Measurements from ENCODE around the gene ABI1. TPM values are rescaled to one million over a fixed set of nuclear protein-coding genes. Genes with fewer than 3 reads are reported as not detected.
"Not testable (repeated sequence)": the region's sequence is repeated elsewhere in the genome, so short reads cannot be mapped to it uniquely, and the experiment has no call there.

ABI1 gene
- total RNA-seq: 23.9 TPM
- long read RNA-seq, transcript ABI1-207 (12 exons, 3,576 nt): minor isoform, 6 of 27 reads
- long read RNA-seq, transcript ABI1-206 (11 exons, 1,446 nt): major isoform, 8 of 27 reads
- long read RNA-seq, partial matches to known transcripts: 2 of 27 reads
- long read RNA-seq, other reads (novel, unspliced or antisense): 5 of 27 reads

- ATAC-seq (ENCODE audit: poor library complexity): peak; percentile 98
- peak; percentile 98 for DNase-seq
Observed at GRCh38 chr10:26860443-26861204, at the start of gene ABI1. Gene ABI1, minus strand, starts transcription at chr10:26860958. Its CDS starts 95 bp downstream, at chr10:26860863.

DNA sequence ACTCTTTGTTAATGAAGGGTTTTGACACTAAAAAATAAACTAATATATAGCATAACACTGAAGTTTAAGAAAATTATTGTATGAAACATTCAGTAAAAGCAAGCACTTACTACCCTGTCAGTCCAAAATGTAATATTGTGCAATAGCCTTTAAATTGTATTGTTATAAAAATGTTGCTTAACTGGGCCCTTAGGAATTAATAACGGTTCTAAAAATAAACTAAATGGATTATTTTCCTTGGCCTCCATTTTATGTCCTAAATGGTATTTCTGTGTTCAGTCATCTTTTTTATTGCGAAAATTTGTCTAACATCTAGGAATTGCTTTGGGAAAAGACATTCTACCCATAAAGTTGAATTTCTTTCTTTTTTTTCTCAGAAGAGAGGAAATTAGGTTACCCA, 49.0 kb upstream of the ABI1 start:
- intact Hi-C loops (cut with DNase I): no loop called here
- ATAC-seq (ENCODE audit: poor library complexity) (no peak), DNase-seq (no peak)

More at GRCh38 chr10:26860443-26861204, at the start of gene ABI1:
- intact Hi-C loops (cut with DNase I): no loop called here

GRCh38 chr10:26905253-26905781, 44.6 kb upstream of the ABI1 start:
- DNase-seq; ATAC-seq (ENCODE audit: poor library complexity); intact Hi-C loops (cut with DNase I): not testable (repeated sequence)

- DNase-seq (no peak), ATAC-seq (ENCODE audit: poor library complexity) (no peak)
- intact Hi-C loops (cut with DNase I): no loop called here
Observed at GRCh38 chr10:26903431-26904217, 42.9 kb upstream of the ABI1 start.

DNA sequence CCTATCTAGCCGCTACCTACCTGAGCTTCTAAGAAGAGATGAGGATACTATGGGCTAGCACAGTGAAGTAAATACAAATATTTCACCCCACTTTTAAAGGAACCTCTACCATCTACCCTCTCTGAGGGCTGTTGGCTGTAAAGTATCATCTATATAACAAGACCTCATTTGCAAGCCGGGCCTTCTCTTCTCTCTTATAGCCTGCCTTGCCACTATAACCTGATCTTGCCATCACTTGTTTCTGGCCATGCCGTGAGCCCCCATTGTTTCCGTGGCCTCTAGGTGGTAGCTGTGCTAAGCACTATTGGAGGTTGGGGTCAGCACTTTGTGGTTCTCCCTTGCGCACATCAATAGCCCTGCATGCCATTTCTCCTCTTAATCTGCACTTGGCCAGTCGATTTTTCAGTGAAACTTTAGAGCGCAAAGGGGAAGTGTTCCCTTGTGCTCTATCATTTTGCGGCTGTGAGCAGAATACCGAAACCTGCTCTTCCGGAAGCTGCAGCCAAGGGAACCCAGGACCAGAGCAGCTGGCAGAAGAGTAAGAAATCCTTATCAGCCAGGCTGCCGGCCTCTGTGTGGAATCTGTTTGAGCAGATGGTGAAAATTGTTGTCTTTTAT, 31.7 kb upstream of the ABI1 start:
- DNase-seq; ATAC-seq (ENCODE audit: poor library complexity); intact Hi-C loops (cut with DNase I): not testable (repeated sequence)

- no peak for ATAC-seq (ENCODE audit: poor library complexity)
- intact Hi-C loops (cut with DNase I): no loop called here
- DNase-seq: peak; percentile 47
Observed at GRCh38 chr10:26890956-26891355, 30.2 kb upstream of the ABI1 start.

DNA sequence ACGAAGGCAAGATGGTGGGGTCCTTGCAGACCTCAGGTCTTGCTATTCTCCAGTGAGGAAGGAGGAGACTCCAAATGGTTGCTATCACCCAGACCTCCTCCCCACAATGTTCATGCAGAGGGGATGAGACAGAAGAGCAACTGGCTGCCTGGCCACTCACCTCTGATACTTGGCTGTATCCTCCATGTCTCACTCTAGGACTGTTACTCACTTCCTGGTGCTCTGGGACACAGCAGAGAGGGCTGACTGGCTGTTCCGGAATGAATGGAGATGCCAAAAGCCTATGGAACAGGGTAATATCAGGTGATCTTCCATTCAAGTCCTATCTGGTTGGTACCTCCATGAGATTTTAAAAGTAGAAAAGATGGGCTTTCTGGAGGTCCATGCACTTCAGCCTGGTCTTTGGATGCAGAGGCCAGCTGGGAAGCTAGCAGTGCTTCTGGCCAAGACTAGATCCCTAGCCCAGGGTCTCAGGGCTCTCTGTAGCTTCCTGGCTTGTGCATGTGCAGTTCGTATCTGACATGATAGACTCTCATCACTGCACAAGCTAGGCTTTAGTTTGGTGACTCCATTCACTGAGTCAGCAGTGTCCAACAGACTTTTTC, 27.0 kb upstream of the ABI1 start:
- ATAC-seq (ENCODE audit: poor library complexity): no peak
- intact Hi-C loops (cut with DNase I): no loop called here

DNA sequence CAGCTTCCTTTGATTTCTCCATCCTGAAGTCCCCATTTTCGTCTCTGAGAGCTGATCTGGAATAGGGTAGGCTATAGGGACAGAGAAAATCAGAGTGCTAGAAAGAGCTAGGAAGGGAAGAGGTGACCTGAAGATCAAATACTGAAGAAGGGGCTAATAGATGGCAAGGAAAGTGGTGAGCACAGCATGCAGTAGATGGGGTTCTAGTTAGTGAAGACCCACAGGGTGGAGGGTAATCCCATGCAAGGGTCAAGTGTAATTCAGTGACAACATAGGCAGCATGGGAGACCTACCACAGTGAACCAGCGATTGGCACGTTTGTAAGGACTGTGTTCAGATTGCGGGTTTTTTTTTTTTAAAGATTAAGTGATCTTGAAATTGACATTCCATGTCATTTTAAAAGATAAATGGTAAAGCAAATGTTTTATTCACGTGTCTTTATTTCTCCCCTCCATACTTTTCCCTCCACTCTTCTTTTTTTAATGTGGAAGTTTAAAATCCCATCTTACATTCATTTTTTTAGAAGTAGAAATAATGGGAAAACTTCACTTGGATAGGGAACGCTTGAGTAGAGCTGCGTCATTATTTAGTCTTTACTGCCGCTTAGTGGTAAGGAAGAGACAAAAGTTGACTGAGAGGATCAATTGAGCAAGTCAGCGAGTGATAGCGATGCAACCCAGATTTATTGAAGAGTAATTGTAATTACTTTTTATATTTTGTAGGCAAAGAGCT, 21.0 kb upstream of the ABI1 start:
- intact Hi-C loops (cut with DNase I): loop anchor here (5.0 kb wide), 2 partner anchors 154 to 199 kb away; no protein-coding TSS in a partner anchor
- ATAC-seq (ENCODE audit: poor library complexity): peak; percentile 86

More for the DNA sequence above, 27.0 kb upstream of the ABI1 start:
- no peak for DNase-seq

DNA sequence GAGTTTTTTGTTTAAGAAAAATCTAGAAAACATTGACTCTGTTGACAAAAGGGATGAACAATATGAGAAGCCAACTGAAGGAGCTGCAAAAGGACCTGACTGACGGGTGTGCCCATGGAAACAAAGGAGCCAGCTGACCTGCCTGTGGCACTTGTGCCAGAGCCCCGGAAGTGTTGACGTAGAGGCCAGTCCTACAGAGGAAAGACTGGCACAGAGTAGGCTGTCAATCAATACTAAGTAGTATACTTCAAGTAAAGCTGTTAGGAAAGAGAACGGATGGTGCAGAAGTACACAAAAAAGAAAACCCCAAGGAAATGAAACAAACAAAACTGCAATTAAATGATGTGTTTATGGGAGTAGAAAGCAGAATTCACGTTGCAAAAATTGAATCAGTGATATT, 19.0 kb upstream of the ABI1 start:
- DNase-seq (no peak), ATAC-seq (ENCODE audit: poor library complexity) (peak; percentile 68)
- intact Hi-C loops (cut with DNase I): loop anchor here (5.0 kb wide), 2 partner anchors 152 to 197 kb away; no protein-coding TSS in a partner anchor

More for the DNA sequence above, 21.0 kb upstream of the ABI1 start:
- DNase-seq: no peak

GRCh38 chr10:26870766-26871165, 10.0 kb upstream of the ABI1 start:
- intact Hi-C loops (cut with DNase I): no loop called here
- ATAC-seq (ENCODE audit: poor library complexity): no peak
- DNase-seq: no peak

DNA sequence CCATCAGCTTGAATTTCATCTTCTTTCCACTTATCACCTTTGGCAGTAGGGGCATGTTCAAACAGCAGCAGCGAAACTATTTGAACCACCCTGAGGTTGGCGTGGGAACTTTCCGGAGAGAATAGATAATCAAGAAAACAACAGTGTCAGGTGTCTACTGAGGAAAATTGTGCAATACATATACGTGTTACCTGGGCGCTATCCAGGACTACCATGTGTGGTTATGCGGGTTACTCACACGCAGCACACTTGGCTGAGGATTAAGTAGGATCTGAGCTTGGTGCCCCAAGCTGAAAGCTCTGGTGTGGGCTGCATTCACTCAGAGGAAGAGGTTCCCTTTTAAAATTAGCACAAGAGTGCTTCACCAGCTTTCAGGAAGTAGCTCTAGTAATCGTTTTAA, 8.8 kb upstream of the ABI1 start:
- intact Hi-C loops (cut with DNase I): no loop called here

GRCh38 chr10:26863351-26864076, 2.8 kb upstream of the ABI1 start:
- intact Hi-C loops (cut with DNase I): no loop called here
- ATAC-seq (ENCODE audit: poor library complexity) (no peak), DNase-seq (no peak)

More for the DNA sequence above, 8.8 kb upstream of the ABI1 start:
- ATAC-seq (ENCODE audit: poor library complexity) (no peak), DNase-seq (no peak)

GRCh38 chr10:26861205-26861998, 644 bp upstream of the ABI1 start:
- intact Hi-C loops (cut with DNase I): no loop called here
- DNase-seq (no peak), ATAC-seq (ENCODE audit: poor library complexity) (no peak)

GRCh38 chr10:26860102-26860442, 686 bp downstream of the ABI1 start:
- intact Hi-C loops (cut with DNase I): no loop called here
- peak; percentile 50 for ATAC-seq (ENCODE audit: poor library complexity)
- peak; percentile 68 for DNase-seq

- DNase-seq (no peak), ATAC-seq (ENCODE audit: poor library complexity) (no peak)
- intact Hi-C loops (cut with DNase I): no loop called here
Observed at GRCh38 chr10:26859241-26860101, 1.3 kb downstream of the ABI1 start.

GRCh38 chr10:26858707-26859034, 2.1 kb downstream of the ABI1 start:
- intact Hi-C loops (cut with DNase I): no loop called here
- ATAC-seq (ENCODE audit: poor library complexity): no peak
- DNase-seq: no peak
